Endothelial cell of umbilical vein (primary cell): Measurements from ENCODE around the gene SYTL3. TPM values are rescaled to one million over a fixed set of nuclear protein-coding genes. Genes with fewer than 3 reads are reported as not detected.

Source experiments
- BruUV-seq: library from RNA; stranded (reverse); fragments of 400-500 nt; replicated peaks from 2 replicates; lab custom pipeline; 2021; lab: Mats Ljungman, UMichigan
- CTCF ChIA-PET: fragments of 300-600, 350-600 bp; sonication (Branson Sonifier 250); formaldehyde crosslinking; loops from one replicate; lab custom pipeline; 2021; ENCODE audit warnings: antibody characterized with exemption, inconsistent platforms; lab: Charles Lee
- POLR2A ChIA-PET: fragments of 300-600, 350-600 bp; sonication (Branson Sonifier 250); formaldehyde crosslinking; loops from one replicate; lab custom pipeline; 2021; ENCODE audit warnings: antibody characterized with exemption, inconsistent platforms; lab: Charles Lee
- DNase-seq: peaks from one replicate; pipeline ENCODE4 v3.0.0-alpha.2; 2011; ENCODE audit warnings: low read depth, low spot score
- FAIRE-seq: peaks from 2 replicates; lab custom pipeline; 2011; peaks lifted over from hg19 to GRCh38; lab: Jason Lieb, UNC
- H2AFZ ChIP-seq: 2 replicates; pipeline ENCODE4 v1.6.0; 2012; ENCODE audit warnings: low read depth, low read length, control low read depth, inconsistent platforms
- H3K27ac ChIP-seq: 2 replicates; pipeline ENCODE4 v1.5.1; 2011; ENCODE audit warnings: low read depth, mild to moderate bottlenecking, control low read depth, low read length, moderate library complexity; ENCODE audit not compliant: insufficient read depth
- H3K27me3 ChIP-seq, 2 experiments: 2 replicates each; pipeline versions ENCODE4 v1.6.0 to v1.6.1; 2011; ENCODE audit warnings: low read length in 2 of 2, mixed read lengths in 1 of 2; ENCODE audit not compliant: control insufficient read depth in 2 of 2, insufficient read depth in 2 of 2
- H3K36me3 ChIP-seq, 2 experiments: 2 replicates in 1 of 2; 3 replicates in 1 of 2; pipeline ENCODE4 v1.5.1; 2011; ENCODE audit warnings: low read length in 2 of 2, mild to moderate bottlenecking in 1 of 2, moderate library complexity in 1 of 2; ENCODE audit not compliant: control insufficient read depth in 2 of 2, insufficient read depth in 2 of 2; ENCODE audit errors: extremely low read depth in 1 of 2
- H3K4me1 ChIP-seq: 3 replicates; pipeline ENCODE4 v1.5.1; 2011; ENCODE audit warnings: mild to moderate bottlenecking, low read length; ENCODE audit not compliant: control insufficient read depth, insufficient read depth; ENCODE audit errors: extremely low read depth
- H3K4me2 ChIP-seq: 2 replicates; pipeline ENCODE4 v1.6.1; 2011; ENCODE audit warnings: low read length, control low read depth, mixed read lengths; ENCODE audit not compliant: insufficient read depth
- H3K4me3 ChIP-seq, 3 experiments: fragments of 200-600 bp in 1 of 3; sonication (generic), shearing (Covaris generic) in 1 of 3; replicated peaks in 1 of 3; 2 replicates each; pipeline ENCODE4 v1.5.1; 2011 to 2016; ENCODE audit warnings: control low read depth in 3 of 3, low read length in 3 of 3, mild to moderate bottlenecking in 2 of 3, inconsistent platforms in 1 of 3, low read depth in 1 of 3, moderate library complexity in 1 of 3; ENCODE audit not compliant: insufficient read depth in 1 of 3
- H3K79me2 ChIP-seq: 2 replicates; pipeline ENCODE4 v1.6.0; 2012; ENCODE audit warnings: low read length, inconsistent platforms; ENCODE audit not compliant: control insufficient read depth, insufficient read depth
- H3K9ac ChIP-seq: replicated peaks from 2 replicates; pipeline ENCODE3; 2011; ENCODE audit warnings: low read length, control low read depth; ENCODE audit not compliant: insufficient read depth; ENCODE audit errors: extremely low read depth
- H3K9me1 ChIP-seq: replicated peaks from 3 replicates; pipeline ENCODE4 v1.6.0; 2011; ENCODE audit warnings: mild to moderate bottlenecking, low read length; ENCODE audit not compliant: control insufficient read depth, insufficient read depth; ENCODE audit errors: extremely low read depth
- H3K9me3 ChIP-seq: replicated peaks from 2 replicates; pipeline ENCODE4 v1.5.1; 2012; ENCODE audit warnings: low read length, inconsistent platforms; ENCODE audit not compliant: control insufficient read depth, insufficient read depth
- H4K20me1 ChIP-seq: replicated peaks from 2 replicates; pipeline ENCODE3; 2011; ENCODE audit warnings: mild to moderate bottlenecking, low read length; ENCODE audit not compliant: control insufficient read depth, insufficient read depth; ENCODE audit errors: extremely low read depth
- CTCF ChIP-seq, 2 donors: IDR thresholded peaks; 1 replicate in 1 of 2; 2 replicates in 1 of 2; pipeline ENCODE4 v1.5.1; 2011; ENCODE audit warnings: low read length in 2 of 2, mild to moderate bottlenecking in 2 of 2, moderate library complexity in 2 of 2, control low read depth in 1 of 2, inconsistent platforms in 1 of 2, low read depth in 1 of 2; ENCODE audit not compliant: insufficient read depth in 1 of 2; ENCODE audit errors: extremely low read depth in 1 of 2
- EZH2 ChIP-seq: IDR thresholded peaks from 2 replicates; pipeline ENCODE4 v1.6.1; 2012; ENCODE audit warnings: borderline replicate concordance, low read depth, mild to moderate bottlenecking, moderate library complexity, low read length, inconsistent platforms; ENCODE audit not compliant: severe bottlenecking
- FOS ChIP-seq: IDR thresholded peaks from 2 replicates; pipeline ENCODE4 v1.6.1; 2011; ENCODE audit warnings: mild to moderate bottlenecking, low read length, moderate library complexity, borderline replicate concordance; ENCODE audit not compliant: insufficient read depth
- GATA2 ChIP-seq: IDR thresholded peaks from 2 replicates; pipeline ENCODE4 v1.7.0; 2011; ENCODE audit warnings: low read depth, mild to moderate bottlenecking, moderate library complexity, mixed read lengths, low read length; ENCODE audit not compliant: insufficient read length, insufficient read depth
- JUN ChIP-seq: IDR thresholded peaks from 2 replicates; pipeline ENCODE4 v1.6.1; 2011; ENCODE audit warnings: borderline replicate concordance, low read depth; ENCODE audit not compliant: insufficient read length, insufficient read depth
- MAX ChIP-seq: IDR thresholded peaks from 2 replicates; pipeline ENCODE4 v1.6.1; 2011; ENCODE audit not compliant: insufficient read depth, insufficient read length
- MYC ChIP-seq: IDR thresholded peaks from one replicate; pipeline ENCODE4 v1.6.1; 2011; ENCODE audit warnings: mild to moderate bottlenecking, low read depth, low read length
- POLR2A ChIP-seq: IDR thresholded peaks from 2 replicates; pipeline ENCODE4 v1.6.1; 2012; ENCODE audit warnings: low read depth, mild to moderate bottlenecking, control low read depth, low read length
- POLR2AphosphoS5 ChIP-seq: IDR thresholded peaks from 2 replicates; pipeline ENCODE4 v1.6.1; 2012; ENCODE audit warnings: low read depth, mild to moderate bottlenecking, control low read depth, low read length, moderate library complexity; ENCODE audit not compliant: insufficient read depth
- dilution Hi-C: fragments of 300-500 bp; cut with MboI; formaldehyde crosslinking; loops from one replicate; pipeline ENCODE4 v1.15.0; 2019; ENCODE audit warnings: low sequenced_read_pairs; ENCODE audit not compliant: extremely low pct_ligation_motif_present
- intact Hi-C: fragments of 100-400 bp; cut with micrococcal nuclease; formaldehyde crosslinking; loops from one replicate; pipeline ENCODE4 v1.10.0; 2022
- polyA plus RNA-seq, 4 experiments: library from polyadenylated mRNA; depleted of rRNA in 3 of 4; stranded (reverse) in 3 of 4; unstranded in 1 of 4; fragments of >200 nt; gene quantifications; 2 replicates each; pipeline versions ENCODE4 v1.2.1 to v1.2.3, GENCODE V29; 2011 to 2012; ENCODE audit warnings: missing spikeins in 1 of 4
- total RNA-seq: library from RNA; stranded (reverse); gene quantifications from 2 replicates; pipeline ENCODE4 v1.2.3, GENCODE V29; 2021

SYTL3 gene
- total and polyA plus RNA-seq, 2 donors (not counting 3 experiments of a cell fraction or from before 2014, with no cell fraction given): 0.59 to 0.77 TPM

- Histone ChIP-seq H2AFZ (no peak overlapping the region), H3K9me1 (no peaks in the 10 kb centered on the region), H3K36me3 (no peaks in the 10 kb centered on the region), H3K79me2 (peaks cover 97% of the 10 kb centered on the region), H3K4me3 (no peak overlapping the region), H3K27ac (no peak overlapping the region), H4K20me1 (peaks cover 4% of the 10 kb centered on the region), H3K4me1 (peaks cover 17% of the 10 kb centered on the region), H3K9ac (no peak overlapping the region), H3K4me2 (no peak overlapping the region), H3K9me3 (no peaks in the 10 kb centered on the region), H3K27me3 (no peaks in the 10 kb centered on the region)
- intact Hi-C loops: no loop called here
- ChIA-PET POLR2A (no interaction called here), CTCF (interaction anchor here (1.4 kb wide), 1 partner anchor 54 kb away, joined by 4 read pairs; no protein-coding TSS in a partner anchor)
- DNase-seq: no peak
- FAIRE-seq: no peak
- dilution Hi-C loops: no loop called here
- TF ChIP-seq POLR2AphosphoS5 (no peak), MAX (no peak), FOS (no peak), GATA2 (no peak), EZH2 (no peak), POLR2A (no peak), CTCF (IDR thresholded peaks at IDR 0.05; ENCODE audit: extremely low read depth in 1 of 2, insufficient read depth in 1 of 2, low read depth in 1 of 2, low read length in 2 of 2) (no peak), MYC (no peak), JUN (no peak)
- no TSS peak for BruUV-seq
Observed at GRCh38 chr6:158796353-158796752, 146.5 kb downstream of the SYTL3 start.
